ENCODE data around the gene GPR152. TPM values are rescaled to one million over a fixed set of nuclear protein-coding genes. Genes with fewer than 3 reads are reported as not detected.

The GPR152 gene
- total RNA-seq, 1 donor from 2014 or later = not detected

DNA sequence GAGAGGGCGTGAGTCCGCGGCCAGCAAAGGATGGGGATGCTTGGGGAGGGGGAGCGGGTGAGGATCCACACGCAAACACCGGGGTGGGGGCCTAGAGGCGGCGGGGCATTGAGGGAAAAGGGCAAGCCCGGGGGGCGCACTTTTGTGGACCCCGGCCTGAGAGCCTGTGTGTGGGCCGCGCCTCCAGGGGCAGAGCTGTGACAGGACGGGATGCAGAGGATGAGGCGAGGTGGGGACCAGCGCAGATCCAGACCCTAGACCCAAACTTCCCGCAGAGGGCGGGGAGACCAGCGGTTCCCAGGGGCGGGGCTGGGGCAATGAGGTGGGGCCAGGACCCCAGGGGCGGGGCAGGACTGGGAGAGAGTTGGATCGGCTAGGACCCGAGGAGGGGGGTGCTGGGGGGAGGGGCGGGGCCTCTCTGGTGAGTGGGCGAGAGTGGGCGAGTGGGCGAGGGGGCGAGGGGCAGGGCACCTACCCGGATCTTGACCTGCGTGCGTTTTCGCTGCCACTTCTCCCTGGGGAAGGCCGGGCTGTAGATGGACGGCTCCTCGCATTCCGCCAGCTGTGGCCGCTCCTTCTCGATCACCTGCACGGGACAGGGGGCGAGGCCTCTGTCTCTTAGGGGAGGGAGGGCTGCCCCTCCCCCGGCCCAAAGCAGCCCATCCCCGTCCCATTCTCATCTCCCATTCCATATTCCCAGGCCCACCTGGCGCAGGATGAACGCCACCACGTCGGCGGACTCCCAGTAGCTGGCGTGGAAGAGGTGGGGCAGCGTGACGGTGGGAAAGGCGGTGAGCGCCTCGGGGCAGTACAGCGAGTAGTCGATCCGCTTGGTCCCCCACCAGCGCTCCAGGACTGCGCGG is 42.1 kb upstream of the GPR152 start:
- H3K4me2 ChIP-seq (ENCODE audit: low read length) = no peak overlapping the region
- H3K79me2 ChIP-seq (ENCODE audit: insufficient read depth, low read length) = no peaks in the 10 kb centered on the region
- FAIRE-seq (no peak), DNase-seq (ENCODE audit: low read depth) (no peak)
- peaks cover 11% of the 10 kb centered on the region for H4K20me1 ChIP-seq (ENCODE audit: insufficient read depth, low read length)
- H3K27ac ChIP-seq (ENCODE audit: low read depth, low read length) = no peak overlapping the region
- no peaks in the 10 kb centered on the region for H3K27me3 ChIP-seq (ENCODE audit: insufficient read depth, low read length)
- no peak overlapping the region for H3K4me3 ChIP-seq (ENCODE audit: insufficient read depth, low read depth, low read length)
- peaks cover 5% of the 10 kb centered on the region for H3K36me3 ChIP-seq (ENCODE audit: insufficient read depth, low read length)
- no peaks in the 10 kb centered on the region for H3K27me3 Mint-ChIP-seq (ENCODE audit: low read depth, unreplicated experiment)
- H3K36me3 Mint-ChIP-seq (ENCODE audit: low read depth, unreplicated experiment) = peaks cover 5% of the 10 kb centered on the region
- H3K9me3 ChIP-seq (ENCODE audit: insufficient read depth, low read depth, low read length) = no peaks in the 10 kb centered on the region
- no peak overlapping the region for H2AFZ ChIP-seq (ENCODE audit: low read depth, low read length)
- no peak overlapping the region for H3K4me3 Mint-ChIP-seq (ENCODE audit: unreplicated experiment)
- no peaks in the 10 kb centered on the region for H3K9me3 Mint-ChIP-seq (ENCODE audit: unreplicated experiment)
- H3K27ac Mint-ChIP-seq (ENCODE audit: unreplicated experiment) = no peak overlapping the region
- no peak overlapping the region for H3K9ac ChIP-seq (ENCODE audit: low read length)
- H3K4me1 Mint-ChIP-seq (ENCODE audit: low read depth, unreplicated experiment) = peaks cover under 1% of the 10 kb centered on the region
- no peaks in the 10 kb centered on the region for H3K4me1 ChIP-seq (ENCODE audit: insufficient read depth, low read length)
- no peak for TF ChIP-seq EZH2 (IDR thresholded peaks at IDR 0.05; ENCODE audit: insufficient read depth, low read length)
- no peak for TF ChIP-seq CTCF (IDR thresholded peaks at IDR 0.05; ENCODE audit: insufficient read depth, low read depth, low read length)

GRCh38 chr11:67493548-67494370 is 41.2 kb upstream of the GPR152 start:
- H3K4me3 ChIP-seq (ENCODE audit: insufficient read depth, low read depth, low read length) = no peak overlapping the region
- no peaks in the 10 kb centered on the region for H3K27me3 ChIP-seq (ENCODE audit: insufficient read depth, low read length)
- Mint-ChIP-seq H3K4me1 (ENCODE audit: low read depth, unreplicated experiment) (peaks cover 2% of the 10 kb centered on the region), H3K27ac (ENCODE audit: unreplicated experiment) (no peak overlapping the region), H3K9me3 (ENCODE audit: unreplicated experiment) (no peaks in the 10 kb centered on the region), H3K36me3 (ENCODE audit: low read depth, unreplicated experiment) (peaks cover 5% of the 10 kb centered on the region), H3K4me3 (ENCODE audit: unreplicated experiment) (no peak overlapping the region), H3K27me3 (ENCODE audit: low read depth, unreplicated experiment) (no peaks in the 10 kb centered on the region)
- H4K20me1 ChIP-seq (ENCODE audit: insufficient read depth, low read length) = peaks cover 13% of the 10 kb centered on the region
- no peaks in the 10 kb centered on the region for H3K4me1 ChIP-seq (ENCODE audit: insufficient read depth, low read length)
- H3K4me2 ChIP-seq (ENCODE audit: low read length) = no peak overlapping the region
- no peaks in the 10 kb centered on the region for H3K9me3 ChIP-seq (ENCODE audit: insufficient read depth, low read depth, low read length)
- FAIRE-seq (no peak), DNase-seq (ENCODE audit: low read depth) (no peak)
- no peak overlapping the region for H3K27ac ChIP-seq (ENCODE audit: low read depth, low read length)
- H3K36me3 ChIP-seq (ENCODE audit: insufficient read depth, low read length) = peaks cover 5% of the 10 kb centered on the region
- no peak for TF ChIP-seq CTCF (IDR thresholded peaks at IDR 0.05; ENCODE audit: insufficient read depth, low read depth, low read length)
- no peak for TF ChIP-seq EZH2 (IDR thresholded peaks at IDR 0.05; ENCODE audit: insufficient read depth, low read length)
- no peaks in the 10 kb centered on the region for H3K79me2 ChIP-seq (ENCODE audit: insufficient read depth, low read length)
- no peak overlapping the region for H2AFZ ChIP-seq (ENCODE audit: low read depth, low read length)
- H3K9ac ChIP-seq (ENCODE audit: low read length) = no peak overlapping the region
